GM12892 (cell line): Measurements from ENCODE around the gene RASSF4.

Experiments used
- POLR2A ChIP-seq: IDR thresholded peaks from 2 replicates; pipeline ENCODE4 v1.6.1; 2011; ENCODE audit warnings: low read depth, low read length, control low read depth
- POLR2AphosphoS5 ChIP-seq: IDR thresholded peaks from 2 replicates; pipeline ENCODE4 v1.6.1; 2011; ENCODE audit warnings: low read depth, low read length, control low read depth

GRCh38 chr10:44992732-44993225, 33.2 kb downstream of the RASSF4 start:
- TF ChIP-seq POLR2AphosphoS5 (no peak), POLR2A (no peak)
